ENCODE results near the gene CDPF1. TPM values are rescaled to one million over a fixed set of nuclear protein-coding genes. Genes with fewer than 3 reads are reported as not detected.

Gene CDPF1
- total RNA-seq, 1 experiment from 2014 or later = 11.2 TPM

- Histone ChIP-seq H3K36me3 (ENCODE audit: control insufficient read depth, insufficient read depth, low read length) (peaks cover 6% of the 10 kb centered on the region), H3K4me3 (ENCODE audit: low read depth in 2 of 2, low read length in 2 of 2) (peak overlapping the region; percentile 73 to 74), H3K4me1 (ENCODE audit: control insufficient read depth, insufficient read depth, low read length) (no peaks in the 10 kb centered on the region; the same call in 1 of the 2 replicates), H3K9me3 (ENCODE audit: control insufficient read depth, insufficient read depth, low read depth, low read length) (no peaks in the 10 kb centered on the region), H3K27ac (ENCODE audit: low read length) (peak overlapping the region; percentile 78), H3K27me3 (ENCODE audit: control insufficient read depth, insufficient read depth, low read length) (no peaks in the 10 kb centered on the region)
- ChIA-PET CTCF (no interaction called here), POLR2A (no interaction called here)
- in situ Hi-C loops (cut with HindIII; ENCODE audit: low pct_unique_long_range_greater_than_20kb, low sequenced_read_pairs) (no loop called here), intact Hi-C loops (cut with micrococcal nuclease; ENCODE audit: unreplicated experiment) (loop anchor here (5.0 kb wide), 1 partner anchor 175 kb away; no protein-coding TSS in a partner anchor)
- ATAC-seq (peak; percentile 47), DNase-seq (ENCODE audit: low read depth, low spot score) (no peak)
- TSS peak; percentile 89 for BruUV-seq (replicated peaks)
- no peak for TF ChIP-seq TCF7L2 (IDR thresholded peaks at IDR 0.05; ENCODE audit: low read depth, low read length)
- TF ChIP-seq POLR2AphosphoS5 (IDR thresholded peaks at IDR 0.05; ENCODE audit: low read depth, low read length) = no peak
- TF ChIP-seq CTCF (IDR thresholded peaks at IDR 0.05) = no peak
- TF ChIP-seq REST (IDR thresholded peaks at IDR 0.05; ENCODE audit: insufficient read depth in 1 of 2, low read depth in 2 of 2, low read length in 1 of 2) = no peak
- peak; percentile 60; the same call in 1 of the 2 replicates for TF ChIP-seq SIN3A (IDR thresholded peaks at IDR 0.05; ENCODE audit: borderline replicate concordance, insufficient read depth, low read depth, low read length)
These were observed 47.2 kb upstream of the CDPF1 start for GRCh38 chr22:46297151-46297812.

GRCh38 chr22:46296257-46297150, 46.4 kb upstream of the CDPF1 start, which contains the start of gene GTSE1:
Gene GTSE1, plus strand, starts transcription at chr22:46296870. Its CDS starts 531 bp downstream, at chr22:46297401.
- TF ChIP-seq CTCF (IDR thresholded peaks at IDR 0.05) (no peak), SIN3A (IDR thresholded peaks at IDR 0.05; ENCODE audit: borderline replicate concordance, insufficient read depth, low read depth, low read length) (peak; percentile 95), POLR2AphosphoS5 (IDR thresholded peaks at IDR 0.05; ENCODE audit: low read depth, low read length) (peak; percentile 22; the same call in 1 of the 2 replicates), TCF7L2 (IDR thresholded peaks at IDR 0.05; ENCODE audit: low read depth, low read length) (no peak), REST (IDR thresholded peaks at IDR 0.05; ENCODE audit: insufficient read depth in 1 of 2, low read depth in 2 of 2, low read length in 1 of 2) (no peak)
- POLR2A ChIA-PET = no interaction called here
- DNase-seq (ENCODE audit: low read depth, low spot score) (peak; percentile 87), ATAC-seq (peak; percentile 98)
- Histone ChIP-seq H3K27me3 (ENCODE audit: control insufficient read depth, insufficient read depth, low read length) (no peaks in the 10 kb centered on the region), H3K4me3 (ENCODE audit: low read depth in 2 of 2, low read length in 2 of 2) (peak within 1 kb of the TSS; percentile 73 to 74), H3K9me3 (ENCODE audit: control insufficient read depth, insufficient read depth, low read depth, low read length) (no peaks in the 10 kb centered on the region), H3K4me1 (ENCODE audit: control insufficient read depth, insufficient read depth, low read length) (no peaks in the 10 kb centered on the region; the same call in 1 of the 2 replicates), H3K36me3 (ENCODE audit: control insufficient read depth, insufficient read depth, low read length) (peaks cover 6% of the 10 kb centered on the region), H3K27ac (ENCODE audit: low read length) (peak within 1 kb of the TSS; percentile 82)
- CTCF ChIA-PET = no interaction called here
- intact Hi-C loops (cut with micrococcal nuclease; ENCODE audit: unreplicated experiment) (loop anchor here (5.0 kb wide), 1 partner anchor 174 kb away; no protein-coding TSS in a partner anchor), in situ Hi-C loops (cut with HindIII; ENCODE audit: low pct_unique_long_range_greater_than_20kb, low sequenced_read_pairs) (no loop called here)
- BruUV-seq (replicated peaks) = no TSS peak

Data from Panc1 (cell line).